ENCODE data around the gene MFSD6L.

MFSD6L gene

DNA sequence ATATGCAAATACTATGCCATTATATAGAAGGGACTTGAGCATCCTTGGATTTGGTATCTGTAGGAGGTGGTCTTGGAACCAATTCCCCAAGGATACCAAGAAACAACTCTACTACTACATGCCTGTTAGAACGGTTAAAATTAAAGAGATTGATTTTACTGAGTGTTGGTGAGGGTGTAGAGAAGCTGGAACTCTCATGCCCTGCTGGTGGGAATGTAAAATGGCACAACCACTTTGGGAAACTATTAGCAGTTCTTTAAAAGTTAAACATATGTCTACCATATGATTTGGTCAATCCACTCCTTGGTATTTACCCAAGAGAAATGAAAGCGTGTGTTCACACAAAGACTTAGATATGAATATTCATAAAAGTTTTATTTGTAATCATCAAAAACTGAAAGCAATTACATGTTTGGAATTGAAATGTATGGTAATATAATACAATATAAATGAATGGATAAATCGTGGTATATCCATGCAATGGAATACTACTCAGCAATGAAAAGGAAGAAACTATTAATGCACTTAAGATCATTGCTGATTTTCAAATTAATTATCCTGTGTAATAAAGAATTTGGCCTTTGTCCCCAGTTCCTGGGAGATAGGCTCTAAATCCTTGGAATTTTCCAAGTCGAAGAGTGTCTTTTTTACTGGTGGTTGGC is 7.8 kb downstream of the MFSD6L start:
- DNase-seq, result no peak

DNA sequence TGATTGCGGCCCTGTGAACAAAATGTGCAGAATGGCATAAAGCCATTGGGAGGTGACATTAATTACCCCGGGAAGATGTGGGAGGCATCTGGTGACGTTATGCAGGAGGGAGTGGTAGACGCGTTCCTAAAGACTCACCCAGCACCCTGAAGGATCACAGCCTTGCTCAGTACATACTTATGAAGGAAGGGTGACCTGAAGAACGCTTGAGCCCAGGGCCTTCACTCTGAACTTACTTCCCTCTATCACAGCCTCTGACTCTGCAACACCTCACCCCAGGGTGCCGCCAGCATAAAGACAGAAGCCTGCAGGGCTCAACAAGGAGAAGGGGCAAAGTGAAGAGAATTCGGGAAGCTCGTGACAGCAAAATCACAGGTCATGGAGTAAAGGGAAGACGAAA is 9.4 kb downstream of the MFSD6L start:
- DNase-seq, result no peak

DNA sequence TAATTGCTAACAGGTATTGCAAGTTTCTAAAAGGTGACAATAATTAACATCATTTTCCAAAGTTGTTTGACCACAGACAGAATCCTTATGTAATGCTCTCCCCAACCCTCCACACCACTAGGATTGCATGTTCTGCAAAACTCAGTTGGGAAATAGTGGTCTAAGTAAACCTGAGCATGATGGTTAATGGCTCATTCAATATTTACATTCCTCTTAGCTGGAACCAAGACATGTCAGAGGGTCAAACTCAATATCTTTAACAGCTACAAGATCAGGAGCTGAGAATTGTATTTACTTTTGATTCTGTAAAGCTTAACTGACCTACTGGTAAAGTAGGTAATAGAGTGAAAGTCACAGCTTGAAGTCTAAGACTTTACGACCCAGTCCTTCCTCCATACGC is 10.2 kb downstream of the MFSD6L start:
- no peak for DNase-seq

DNA sequence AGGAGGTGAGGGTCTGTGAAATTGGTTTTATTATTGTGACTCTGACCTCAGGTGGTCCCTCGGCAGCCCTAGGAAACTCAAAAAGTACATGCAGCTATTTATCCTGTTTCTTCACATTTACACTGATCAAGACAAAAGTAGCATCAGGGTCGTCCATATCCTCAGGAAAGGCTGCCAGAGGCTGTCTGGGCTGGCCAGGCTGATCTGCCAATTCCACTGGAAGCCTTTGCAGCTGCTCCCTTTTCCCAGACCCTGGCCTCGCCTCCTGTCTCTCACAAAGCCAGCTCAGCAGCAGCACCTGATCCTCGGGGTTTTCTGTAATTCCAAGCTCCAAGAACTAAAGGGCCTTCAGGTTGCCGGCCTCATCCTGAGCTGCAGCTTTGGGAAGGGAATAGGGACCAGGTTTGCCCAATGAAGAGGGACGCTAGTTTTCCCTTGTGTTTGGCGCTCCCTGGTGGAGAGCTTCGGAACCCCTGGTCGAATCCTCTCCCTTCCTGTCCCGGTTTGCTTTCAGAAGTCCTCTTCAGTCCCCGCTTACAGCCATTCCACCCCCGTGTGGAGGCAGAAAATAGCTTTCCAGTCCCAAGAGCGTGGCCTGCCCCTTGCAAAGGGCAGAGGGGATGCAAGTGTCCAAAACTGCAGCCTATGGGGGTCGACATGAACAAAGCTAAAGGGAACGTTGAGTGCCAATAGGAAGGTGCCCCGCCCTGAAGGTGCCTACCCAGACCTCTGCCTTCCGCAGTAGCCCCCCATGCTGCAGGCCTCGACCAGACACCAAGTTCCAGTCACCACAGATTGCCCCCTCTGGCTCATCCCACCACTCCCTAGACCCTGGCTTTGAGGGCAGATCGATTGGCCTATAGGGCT is 13.4 kb downstream of the MFSD6L start:
- DNase-seq, result peak; percentile 70 to 75

DNA sequence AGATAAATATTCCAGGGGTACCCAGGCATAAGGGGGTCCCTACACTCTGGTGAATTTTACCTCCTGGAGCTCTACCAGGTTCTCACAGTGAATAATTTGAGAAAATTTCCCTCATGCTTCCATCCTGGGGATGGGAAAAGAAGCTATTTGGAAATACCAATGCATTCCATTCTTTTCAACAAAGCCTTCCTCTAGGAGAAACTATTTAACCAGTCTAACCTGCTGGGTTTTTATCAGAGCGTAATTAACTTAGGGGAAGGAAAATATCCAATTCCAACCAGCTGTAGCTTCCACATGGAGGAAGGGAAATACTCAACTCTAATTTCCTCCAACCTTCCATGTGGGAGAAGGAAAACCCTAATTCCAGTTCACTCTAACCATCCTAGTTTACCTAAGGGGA is 17.0 kb downstream of the MFSD6L start:
- no peak for DNase-seq

DNA sequence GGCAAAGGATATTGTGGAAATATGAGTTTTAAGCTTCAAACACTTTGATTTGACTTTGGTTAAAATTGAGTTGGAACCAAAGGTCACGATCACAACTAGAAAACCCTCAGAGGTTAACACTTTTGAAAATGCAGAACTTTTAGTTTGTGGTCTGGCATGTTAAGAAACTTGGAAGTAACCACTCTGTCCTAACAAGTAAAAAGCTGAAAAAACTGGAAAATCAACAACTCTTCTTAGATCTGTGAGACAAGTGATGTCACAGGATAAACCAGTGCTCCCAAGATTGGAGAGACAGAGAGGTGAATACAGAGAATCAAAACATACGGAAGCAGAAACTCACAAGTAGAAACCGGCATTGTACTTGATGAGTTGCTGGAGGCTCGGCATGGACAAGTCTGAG is 17.4 kb downstream of the MFSD6L start:
- no peak for DNase-seq

DNA sequence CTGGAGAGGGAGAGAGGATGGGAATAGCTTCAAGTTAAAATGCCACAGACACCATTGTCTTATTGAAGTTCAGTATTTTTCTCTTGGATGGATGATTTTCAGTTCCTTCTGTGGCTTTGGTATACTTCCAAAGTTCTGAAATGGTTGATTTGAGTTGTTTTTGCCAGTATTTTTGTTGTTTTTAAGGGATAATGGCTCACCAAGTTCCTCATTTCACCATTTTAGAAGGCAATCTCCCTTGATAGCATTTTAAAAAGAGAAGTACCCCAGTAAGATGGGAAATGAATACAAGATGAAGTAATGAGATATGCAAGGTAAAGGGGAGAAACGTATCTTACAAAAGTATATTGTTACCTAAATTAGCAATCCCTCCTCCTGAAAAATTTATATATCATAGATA is 22.3 kb downstream of the MFSD6L start:
- no peak for DNase-seq

DNA sequence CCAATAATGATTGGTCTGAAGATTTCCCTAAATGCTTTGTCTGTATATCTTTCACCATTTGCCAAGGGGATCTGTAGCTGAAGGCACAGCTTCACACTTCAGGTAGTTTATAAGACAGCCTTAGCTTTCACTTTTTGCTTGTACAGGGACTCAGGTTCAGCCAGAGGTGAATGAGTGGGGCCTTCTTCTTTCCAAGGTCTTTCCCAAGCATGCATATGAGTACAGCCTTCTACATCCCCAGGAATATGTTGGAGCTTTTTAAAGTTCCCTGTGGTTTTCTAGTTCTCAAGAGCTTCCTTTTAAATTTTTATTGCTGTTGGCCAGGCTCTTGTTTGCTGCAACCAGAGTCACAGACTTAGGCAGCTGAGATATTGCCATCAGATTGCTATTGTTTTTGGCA is 22.9 kb downstream of the MFSD6L start:
- DNase-seq, result no peak

DNA sequence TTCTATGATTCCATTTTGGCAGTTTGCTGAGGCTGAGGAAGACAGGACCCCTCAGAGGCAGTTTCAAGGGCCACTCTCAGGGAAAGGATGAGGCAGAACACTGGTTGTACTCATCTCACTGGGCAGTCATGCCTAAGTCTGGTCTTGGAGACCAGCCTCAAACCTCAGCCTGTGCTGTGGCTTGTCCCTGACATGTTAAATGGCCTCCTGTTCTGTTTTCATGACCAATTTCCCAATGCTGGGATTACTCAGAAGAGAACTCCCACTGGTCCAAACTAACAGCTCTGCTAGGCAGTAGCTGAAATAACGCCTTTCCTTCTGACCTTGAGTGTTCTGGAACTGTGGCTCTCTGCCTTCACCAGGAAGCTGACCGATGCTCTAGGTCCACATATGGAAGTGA is 32.4 kb downstream of the MFSD6L start:
- no peak for DNase-seq

DNA sequence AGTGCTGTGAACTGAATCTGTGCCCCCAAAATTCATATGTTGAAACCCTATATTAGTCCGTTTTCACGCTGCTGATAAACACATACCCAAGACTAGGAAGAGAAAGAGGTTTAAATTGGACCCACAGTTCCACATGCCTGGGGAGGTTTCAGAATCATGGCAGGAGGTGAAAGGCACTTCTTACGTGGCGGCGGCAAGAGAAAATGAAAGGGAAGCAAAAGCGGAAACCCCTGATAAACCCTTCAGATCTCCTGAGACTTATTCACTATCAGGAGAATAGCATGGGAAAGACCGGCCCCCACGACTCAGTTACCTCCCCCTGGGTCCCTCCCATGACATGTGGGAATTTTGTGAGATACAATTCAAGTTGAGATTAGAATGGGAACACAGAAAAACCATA is 37.2 kb downstream of the MFSD6L start:
- no peak for DNase-seq

DNA sequence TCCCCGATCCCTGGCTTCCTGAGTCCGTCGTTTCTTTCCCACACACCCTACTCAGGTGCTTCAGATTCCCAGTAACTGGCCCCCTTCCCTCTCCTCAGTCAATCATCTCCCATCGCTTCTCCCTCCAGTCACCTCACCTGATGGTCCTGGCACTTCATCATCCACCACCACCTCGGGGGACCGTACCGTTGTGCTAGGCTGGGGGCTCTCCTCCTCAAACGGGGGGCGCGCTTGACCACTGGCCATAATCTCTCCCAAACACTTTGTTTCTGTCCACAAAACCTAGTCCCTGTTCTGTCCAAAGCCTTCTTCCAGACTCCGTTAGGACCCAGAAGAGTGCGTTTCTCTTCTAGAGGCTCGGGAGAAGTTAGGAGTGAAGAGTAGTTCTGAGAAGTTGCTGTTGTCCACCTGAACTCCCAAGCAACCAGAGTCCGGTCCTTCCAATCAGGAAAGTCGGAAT is 41.0 kb downstream of the MFSD6L start, which contains the start of gene SPDYE4:
TSS of gene SPDYE4 (minus strand) at position 410 of the 460 bp plus-strand sequence. CDS start at position 246, 164 bp downstream.
- DNase-seq, result no peak

DNA sequence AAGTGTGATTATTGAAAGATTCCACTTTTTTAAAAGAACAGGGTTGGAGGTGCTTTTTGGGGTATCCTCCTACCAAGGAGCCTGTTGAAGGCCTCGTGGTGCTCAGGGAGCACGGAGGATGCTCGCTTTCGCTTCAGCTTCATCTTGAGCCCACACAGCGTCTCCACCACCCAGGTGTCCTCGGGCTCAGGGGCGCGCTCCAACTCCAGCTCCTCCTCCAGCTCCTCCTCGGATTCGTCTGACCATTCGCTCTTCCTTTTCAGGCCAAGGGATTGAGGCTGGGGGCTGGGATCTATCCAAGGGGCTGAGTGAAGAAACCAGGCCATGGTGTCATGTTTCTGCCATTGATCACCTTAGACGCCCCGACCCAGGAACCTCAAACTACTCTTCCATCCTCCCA is 42.0 kb downstream of the MFSD6L start:
- no peak for DNase-seq

DNA sequence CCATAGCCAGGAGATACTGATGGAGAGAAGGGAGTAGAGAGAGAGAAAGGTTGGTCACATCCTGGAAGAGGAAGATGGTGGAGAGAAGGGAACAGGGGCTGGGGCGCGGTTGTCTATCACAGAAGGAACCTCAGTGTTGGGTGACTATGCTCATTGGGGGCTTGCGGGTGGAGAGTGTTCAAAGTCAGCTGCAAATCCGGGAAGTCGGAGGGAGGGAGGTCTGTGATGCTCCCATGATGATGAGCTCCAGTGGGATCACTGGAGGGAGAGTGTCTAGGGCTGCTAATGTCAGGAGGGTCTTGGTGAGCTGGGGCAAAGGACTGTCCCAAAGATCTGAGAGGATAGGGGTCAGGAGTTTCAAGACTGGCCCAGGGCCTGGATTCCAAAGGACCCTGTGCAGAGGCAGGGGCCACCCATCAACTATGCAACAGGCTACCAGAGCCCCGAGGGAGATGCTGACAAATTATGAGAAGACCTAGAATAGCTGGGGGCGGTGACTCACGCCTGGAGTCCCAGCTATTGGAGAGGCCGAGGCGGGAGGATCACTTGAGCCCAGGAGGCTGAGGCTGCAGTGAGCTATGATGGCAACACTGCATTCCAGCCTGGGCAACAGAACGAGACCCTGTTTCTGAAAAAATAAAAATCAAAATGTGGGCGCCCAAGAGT is 43.4 kb downstream of the MFSD6L start:
- no peak for DNase-seq

DNA sequence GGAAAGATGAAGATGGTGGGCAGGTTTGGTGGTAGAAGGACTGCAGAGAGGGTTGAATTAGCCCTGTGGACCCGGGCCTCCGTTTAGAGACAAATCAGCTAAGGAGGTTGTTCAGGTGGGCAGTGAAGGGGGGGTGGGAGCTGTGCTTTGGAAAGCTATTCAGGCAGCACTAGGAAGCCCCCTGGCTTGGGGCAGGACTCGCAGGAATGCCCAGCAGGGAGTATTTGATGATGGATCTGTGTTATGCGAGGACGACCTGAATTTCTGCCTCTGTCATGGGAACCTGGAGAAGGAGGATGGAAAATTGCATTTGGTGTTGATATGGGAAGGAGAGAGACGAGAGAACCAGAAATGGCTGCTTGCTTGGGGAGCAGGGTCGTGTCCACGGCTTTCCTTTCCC is 44.3 kb downstream of the MFSD6L start:
- no peak for DNase-seq

DNA sequence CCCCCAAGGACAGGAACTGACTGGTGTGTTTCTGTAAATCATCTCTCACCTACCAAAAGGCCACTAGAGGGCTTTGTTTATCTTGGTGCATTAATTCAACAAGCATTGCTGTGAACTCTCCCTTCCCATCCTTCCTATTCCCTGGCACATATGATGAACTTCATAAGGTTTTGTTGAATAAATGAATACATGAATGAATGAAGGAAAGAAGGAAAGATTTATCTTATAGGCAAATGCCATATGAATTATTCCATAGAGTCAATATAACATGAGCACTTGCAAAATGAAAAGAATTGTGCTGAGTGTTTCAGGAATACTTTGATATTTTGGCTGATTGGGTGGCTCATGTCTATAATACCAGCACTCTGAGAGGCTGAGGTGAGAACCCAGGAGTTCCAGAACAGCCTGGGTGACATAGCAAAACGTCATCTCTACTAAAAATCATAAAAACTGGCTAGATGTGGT is 45.2 kb downstream of the MFSD6L start:
- no peak for DNase-seq

DNA sequence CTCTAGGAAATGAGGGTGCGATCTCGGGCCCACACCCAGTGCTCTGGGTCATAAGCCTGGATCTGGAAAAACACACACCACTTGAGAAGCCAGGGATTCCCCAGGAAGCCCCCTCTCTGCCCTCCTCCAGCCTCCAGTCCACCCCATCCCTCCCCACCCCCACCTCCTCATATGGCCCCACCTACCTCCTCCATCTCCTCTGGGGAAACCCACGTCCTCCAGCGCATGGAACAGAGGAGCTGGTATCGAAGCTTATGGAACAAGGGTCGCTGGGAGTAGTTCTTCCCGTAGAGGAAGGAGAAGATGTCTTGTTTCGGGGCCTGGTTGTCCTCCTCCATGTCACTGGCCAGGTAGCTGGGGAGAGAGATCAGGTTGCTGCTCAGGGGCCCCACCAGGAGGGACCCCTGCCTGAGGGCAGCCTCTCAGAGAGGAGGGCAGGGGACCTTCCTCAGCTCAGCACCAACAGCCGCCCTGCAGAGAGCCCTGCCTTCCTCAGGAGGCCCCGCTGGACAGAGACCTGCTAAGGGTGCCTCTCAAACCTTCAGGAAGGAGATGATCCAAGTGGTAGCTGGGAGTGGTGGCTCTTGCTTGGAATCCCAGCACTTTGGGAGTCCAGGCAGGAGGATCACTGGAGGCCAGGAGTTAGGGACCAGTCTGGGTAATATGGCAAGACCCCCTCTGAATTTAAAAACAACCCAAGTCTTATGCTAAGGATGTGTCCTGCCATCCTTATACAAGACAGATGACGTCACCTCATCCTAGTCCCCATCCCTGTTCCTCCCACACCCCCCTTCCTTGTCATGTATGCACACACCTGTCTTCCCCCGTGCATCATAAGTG is 45.8 kb downstream of the MFSD6L start:
- DNase-seq, result no peak

DNA sequence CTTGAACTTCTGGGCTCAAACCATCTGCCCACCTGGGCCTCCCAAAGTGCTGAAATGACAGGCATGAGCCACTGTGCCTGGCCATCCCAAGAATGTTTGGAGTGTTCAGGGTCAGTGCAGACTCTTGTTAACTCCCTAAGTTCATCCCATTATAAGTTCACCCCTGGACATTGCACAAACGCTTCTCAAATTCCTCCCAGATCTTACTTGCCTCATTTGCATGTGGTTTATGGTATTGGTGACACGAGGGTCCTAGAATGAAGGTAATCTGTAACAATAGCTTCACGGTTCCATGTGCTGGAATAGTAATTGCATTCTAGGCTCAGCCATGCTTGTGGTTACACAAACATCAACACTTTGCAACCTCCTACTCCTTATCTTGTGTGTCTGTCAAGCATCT is 49.5 kb downstream of the MFSD6L start:
- no peak for DNase-seq

DNA sequence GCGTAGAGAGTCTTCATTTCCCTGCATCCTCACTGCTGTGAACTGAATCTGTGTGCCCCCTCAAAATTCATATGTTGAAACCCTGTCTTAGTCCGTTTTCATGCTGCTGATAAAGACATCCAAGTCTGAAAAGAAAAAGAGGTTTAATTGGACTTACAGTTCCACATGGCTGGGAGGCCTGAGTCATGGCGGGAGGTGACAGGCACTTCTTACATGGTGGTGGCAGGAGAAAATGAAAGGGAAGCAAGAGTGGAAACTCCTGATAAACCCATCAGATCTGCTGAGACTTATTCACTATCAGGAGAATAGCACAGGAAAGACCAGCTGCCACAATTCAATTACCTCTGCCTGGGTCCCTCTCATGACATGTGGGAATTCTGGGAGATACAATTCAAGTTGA is 51.4 kb downstream of the MFSD6L start:
- DNase-seq, result no peak
